Neural cell (in vitro differentiated cells): ENCODE results near the gene LPIN3.

ENCODE experiments used
- CTCF ChIP-seq: fragments of 450-650 bp; IDR thresholded peaks from 2 replicates; pipeline ENCODE4 v1.5.1; 2014; ENCODE audit warnings: antibody characterized with exemption, mild to moderate bottlenecking, moderate library complexity; ENCODE audit not compliant: poor library complexity, severe bottlenecking
- EP300 ChIP-seq: fragments of 450-650 bp; conservative IDR thresholded peaks from 2 replicates; pipeline ENCODE4 v1.6.1; 2014; ENCODE audit warnings: antibody characterized with exemption, mild to moderate bottlenecking, moderate library complexity; ENCODE audit not compliant: poor library complexity, severe bottlenecking
- EZH2 ChIP-seq: fragments of 200-600, 300-800 bp; shearing (Covaris generic), sonication (generic); IDR thresholded peaks from 2 replicates; pipeline ENCODE4 v1.6.1; 2014; ENCODE audit warnings: antibody characterized with exemption, low read length, borderline replicate concordance, mild to moderate bottlenecking; ENCODE audit not compliant: insufficient read depth, poor library complexity, severe bottlenecking
- MXI1 ChIP-seq: fragments of 450-650 bp; conservative IDR thresholded peaks from 2 replicates; pipeline ENCODE4 v1.6.1; 2014; ENCODE audit warnings: antibody characterized with exemption, mild to moderate bottlenecking; ENCODE audit not compliant: poor library complexity, severe bottlenecking
- POLR2AphosphoS5 ChIP-seq: IDR thresholded peaks from 2 replicates; pipeline ENCODE4 v1.6.1; 2012
- SMC3 ChIP-seq: fragments of 450-650 bp; conservative IDR thresholded peaks from 2 replicates; pipeline ENCODE4 v1.6.1; 2014; ENCODE audit warnings: antibody characterized with exemption, mild to moderate bottlenecking, moderate library complexity; ENCODE audit not compliant: poor library complexity

DNA sequence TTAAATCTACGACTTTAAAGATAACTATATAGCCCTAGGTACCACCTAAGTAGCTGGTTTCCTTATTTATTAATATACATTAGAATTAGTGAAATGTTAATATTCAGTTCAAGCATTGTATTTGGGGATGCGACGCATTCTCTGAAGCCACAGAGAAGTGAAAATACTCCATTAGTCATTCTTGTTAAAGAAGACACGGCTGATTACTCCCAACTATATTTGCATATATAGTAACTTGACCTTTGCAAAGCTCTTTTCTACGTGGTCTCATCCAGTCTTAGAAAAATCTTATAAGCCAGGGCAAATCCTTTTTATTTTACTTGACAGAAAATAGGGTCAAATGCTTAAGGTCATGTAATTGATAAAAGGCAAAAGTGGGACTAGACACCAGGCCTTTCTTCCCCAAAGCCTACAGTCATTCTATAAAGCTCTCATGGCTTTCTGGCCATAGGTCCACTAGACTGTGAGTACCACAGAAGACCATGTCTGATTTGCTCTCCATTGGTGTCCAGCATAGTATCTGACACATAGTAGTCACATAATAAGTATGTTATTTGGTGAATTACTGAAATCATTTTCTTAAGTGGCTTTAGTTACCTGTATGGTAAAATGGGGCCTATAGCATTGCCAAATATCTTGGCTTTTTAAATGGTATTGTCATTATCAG, 34.4 kb upstream of the LPIN3 start:
- TF ChIP-seq MXI1, result no peak
- TF ChIP-seq SMC3, result no peak
- no peak for TF ChIP-seq EZH2
- TF ChIP-seq CTCF, result no peak
- no peak for TF ChIP-seq EP300
- TF ChIP-seq POLR2AphosphoS5, result no peak
